OCI-LY7 (cell line): ENCODE data around the gene SHC1. TPM values are rescaled to one million over a fixed set of nuclear protein-coding genes. Genes with fewer than 3 reads are reported as not detected.

Experiments used
- BruUV-seq: library from RNA; stranded (reverse); fragments of 400-500 nt; replicated peaks from 2 replicates; lab custom pipeline; 2021; lab: Mats Ljungman, UMichigan
- CTCF ChIA-PET: fragments of 300-600 bp; sonication (Branson Sonifier 250); formaldehyde crosslinking; loops from one replicate; lab custom pipeline; 2022; ENCODE audit warnings: antibody characterized with exemption; ENCODE audit not compliant: unreplicated experiment; lab: Charles Lee
- POLR2A ChIA-PET: fragments of 300-600 bp; sonication (Branson Sonifier 250); formaldehyde crosslinking; loops from one replicate; lab custom pipeline; 2022; ENCODE audit warnings: antibody characterized with exemption; lab: Charles Lee
- DNase-seq: peaks from one replicate; pipeline ENCODE4 v3.0.0-alpha.2; 2015; ENCODE audit warnings: low spot score
- H2AFZ ChIP-seq: fragments of 200-600 bp; sonication (generic), shearing (Covaris generic); 2 replicates; pipeline ENCODE4 v1.6.1; 2014; ENCODE audit warnings: mild to moderate bottlenecking, antibody characterized with exemption, low read length, moderate library complexity
- H3K27ac ChIP-seq: fragments of 200-600 bp; sonication (generic); 2 replicates; pipeline ENCODE4 v1.5.1; 2014; ENCODE audit warnings: mixed run types, low read depth, mild to moderate bottlenecking, moderate library complexity, low read length, inconsistent platforms; ENCODE audit not compliant: poor library complexity, severe bottlenecking
- H3K36me3 ChIP-seq: fragments of 200-600 bp; sonication (generic); 2 replicates; pipeline ENCODE4 v1.6.1; 2014; ENCODE audit warnings: mild to moderate bottlenecking, antibody characterized with exemption, low read length, moderate library complexity, mixed read lengths; ENCODE audit not compliant: insufficient read depth
- H3K4me1 ChIP-seq: fragments of 200-600 bp; sonication (generic); 2 replicates; pipeline ENCODE4 v1.5.1; 2014; ENCODE audit warnings: mild to moderate bottlenecking, low read length; ENCODE audit not compliant: insufficient read depth, poor library complexity, severe bottlenecking
- H3K4me2 ChIP-seq: fragments of 200-600 bp; sonication (generic); 2 replicates; pipeline ENCODE4 v1.6.1; 2014; ENCODE audit warnings: mild to moderate bottlenecking, low read length
- H3K4me3 ChIP-seq: fragments of 200-600 bp; sonication (generic); 2 replicates; pipeline ENCODE4 v1.5.1; 2014; ENCODE audit warnings: mild to moderate bottlenecking, low read depth, low read length; ENCODE audit not compliant: poor library complexity, severe bottlenecking
- H3K79me2 ChIP-seq: fragments of 200-600 bp; sonication (generic); 2 replicates; pipeline ENCODE4 v1.6.1; 2016; ENCODE audit warnings: low read depth, mild to moderate bottlenecking, low read length, moderate library complexity, mixed read lengths; ENCODE audit not compliant: insufficient read depth
- H3K9me2 ChIP-seq: fragments of 200-600 bp; sonication (generic); 2 replicates; pipeline ENCODE4 v1.6.1; 2016; ENCODE audit warnings: mild to moderate bottlenecking, low read length, mixed read lengths; ENCODE audit not compliant: insufficient read depth
- H3K9me3 ChIP-seq: fragments of 200-600 bp; sonication (generic); 2 replicates; pipeline ENCODE4 v1.6.1; 2014; ENCODE audit warnings: mild to moderate bottlenecking, mixed run types, low read length, mixed read lengths
- H4K20me1 ChIP-seq: fragments of 200-600 bp; sonication (generic); 2 replicates; pipeline ENCODE4 v1.6.1; 2014; ENCODE audit warnings: mild to moderate bottlenecking, antibody characterized with exemption, low read length, moderate library complexity, mixed read lengths; ENCODE audit not compliant: insufficient read depth
- EZH2phosphoT487 ChIP-seq: fragments of 200-600 bp; sonication (generic); IDR thresholded peaks from 2 replicates; pipeline ENCODE4 v1.6.1; 2018; ENCODE audit warnings: low read depth, borderline replicate concordance, mild to moderate bottlenecking, mixed run types, antibody characterized with exemption, low read length, moderate library complexity, mixed read lengths
- intact Hi-C: fragments of 100-400 bp; cut with micrococcal nuclease; formaldehyde crosslinking; loops from one replicate; pipeline ENCODE4 v1.10.0; 2022; ENCODE audit not compliant: unreplicated experiment
- total RNA-seq, 2 experiments: library from RNA; depleted of rRNA in 1 of 2; stranded (reverse); fragments of >200 nt in 1 of 2; shearing (Covaris generic) in 1 of 2; gene quantifications; 2 replicates each; pipeline ENCODE4 v1.2.3, GENCODE V29; 2014 to 2022
- TF ChIP-seq, protein P1 (sequence below): fragments of 200-600 bp; sonication (generic); conservative IDR thresholded peaks from 2 replicates; pipeline ENCODE4 v1.5.1; 2014; ENCODE audit warnings: mild to moderate bottlenecking, antibody characterized with exemption, low read length, moderate library complexity, mixed read lengths

SHC1 gene
- total RNA-seq, 2 experiments from 2014 or later = 37.6 to 77.4 TPM

DNA sequence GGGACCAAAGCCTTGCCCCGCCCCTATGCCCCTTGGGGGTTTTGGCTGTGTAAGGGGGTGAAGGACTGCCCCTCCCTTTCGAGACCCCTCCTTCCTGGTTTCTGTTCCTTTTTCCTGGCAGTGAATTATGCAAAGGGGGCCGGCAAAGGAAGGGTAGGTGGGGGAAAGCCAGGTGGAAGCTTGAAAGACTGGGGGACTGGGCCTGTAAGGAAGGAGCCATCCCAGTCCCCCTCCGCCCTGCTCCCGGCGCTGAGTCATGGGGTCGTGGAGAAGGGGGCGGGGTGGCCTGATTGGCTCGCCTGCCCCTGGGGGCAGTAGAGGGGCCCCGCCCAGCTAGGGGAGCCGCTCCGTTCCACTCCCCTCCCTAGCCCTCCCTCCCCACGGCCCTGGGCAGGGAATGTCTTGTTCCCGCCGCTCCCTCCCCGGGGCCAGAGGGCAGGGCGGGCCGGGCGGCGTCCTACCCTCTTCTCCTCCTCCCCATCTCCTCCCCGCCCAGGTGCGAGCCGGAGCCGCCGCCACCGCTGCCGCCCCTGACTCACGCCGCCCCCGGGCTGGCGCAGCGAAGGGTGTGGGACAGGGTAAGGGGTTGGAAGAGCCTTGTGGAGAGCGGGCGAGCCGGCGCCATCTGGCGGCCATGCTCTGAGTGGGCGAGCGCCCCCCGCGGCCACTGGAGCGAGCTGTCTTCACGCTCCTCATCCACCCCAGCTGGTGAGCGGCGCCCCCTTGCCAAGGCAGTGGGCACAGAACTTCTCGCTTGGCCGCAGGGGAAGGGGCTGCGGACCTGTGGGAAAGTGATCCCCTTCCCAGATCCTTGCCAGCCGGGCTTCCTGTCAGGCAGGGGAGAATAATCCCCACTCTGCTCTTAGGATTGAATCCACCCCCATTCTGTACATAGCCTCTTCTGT is 46.7 kb upstream of the SHC1 start:
- Histone ChIP-seq H3K4me2 (peak overlapping the region; percentile 77), H3K9me3 (no peaks in the 10 kb centered on the region), H2AFZ (peak overlapping the region; percentile 40; the same call in 1 of the 2 replicates), H3K4me1 (peaks cover 66% of the 10 kb centered on the region), H3K9me2 (no peaks in the 10 kb centered on the region), H3K4me3 (peak overlapping the region; percentile 64), H4K20me1 (no peaks in the 10 kb centered on the region), H3K27ac (peak overlapping the region; percentile 79), H3K36me3 (peaks cover 22% of the 10 kb centered on the region; the same call in 1 of the 2 replicates), H3K79me2 (no peaks in the 10 kb centered on the region)
- TF ChIP-seq, protein P1, sequence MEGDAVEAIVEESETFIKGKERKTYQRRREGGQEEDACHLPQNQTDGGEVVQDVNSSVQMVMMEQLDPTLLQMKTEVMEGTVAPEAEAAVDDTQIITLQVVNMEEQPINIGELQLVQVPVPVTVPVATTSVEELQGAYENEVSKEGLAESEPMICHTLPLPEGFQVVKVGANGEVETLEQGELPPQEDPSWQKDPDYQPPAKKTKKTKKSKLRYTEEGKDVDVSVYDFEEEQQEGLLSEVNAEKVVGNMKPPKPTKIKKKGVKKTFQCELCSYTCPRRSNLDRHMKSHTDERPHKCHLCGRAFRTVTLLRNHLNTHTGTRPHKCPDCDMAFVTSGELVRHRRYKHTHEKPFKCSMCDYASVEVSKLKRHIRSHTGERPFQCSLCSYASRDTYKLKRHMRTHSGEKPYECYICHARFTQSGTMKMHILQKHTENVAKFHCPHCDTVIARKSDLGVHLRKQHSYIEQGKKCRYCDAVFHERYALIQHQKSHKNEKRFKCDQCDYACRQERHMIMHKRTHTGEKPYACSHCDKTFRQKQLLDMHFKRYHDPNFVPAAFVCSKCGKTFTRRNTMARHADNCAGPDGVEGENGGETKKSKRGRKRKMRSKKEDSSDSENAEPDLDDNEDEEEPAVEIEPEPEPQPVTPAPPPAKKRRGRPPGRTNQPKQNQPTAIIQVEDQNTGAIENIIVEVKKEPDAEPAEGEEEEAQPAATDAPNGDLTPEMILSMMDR = peak; percentile 100
- no peak for TF ChIP-seq EZH2phosphoT487
- ChIA-PET CTCF (interaction anchor here (0.5 to 1.3 kb wide), 4 partner anchors 9 to 37 kb away, joined by 3 to 5 read pairs (median 4); partner anchors contain the start of gene ADAM15), POLR2A (interaction anchor here (0.5 to 2.5 kb wide), 2 partner anchors 13 to 653 kb away, joined by 3 to 10 read pairs; no protein-coding TSS in a partner anchor)
- intact Hi-C loops = loop anchor here (1.0 to 2.0 kb wide), 5 partner anchors 15 to 68 kb away; partner anchors contain the start of genes FLAD1, PYGO2 and ZBTB7B
- peak; percentile 89 for DNase-seq
- BruUV-seq = no TSS peak

DNA sequence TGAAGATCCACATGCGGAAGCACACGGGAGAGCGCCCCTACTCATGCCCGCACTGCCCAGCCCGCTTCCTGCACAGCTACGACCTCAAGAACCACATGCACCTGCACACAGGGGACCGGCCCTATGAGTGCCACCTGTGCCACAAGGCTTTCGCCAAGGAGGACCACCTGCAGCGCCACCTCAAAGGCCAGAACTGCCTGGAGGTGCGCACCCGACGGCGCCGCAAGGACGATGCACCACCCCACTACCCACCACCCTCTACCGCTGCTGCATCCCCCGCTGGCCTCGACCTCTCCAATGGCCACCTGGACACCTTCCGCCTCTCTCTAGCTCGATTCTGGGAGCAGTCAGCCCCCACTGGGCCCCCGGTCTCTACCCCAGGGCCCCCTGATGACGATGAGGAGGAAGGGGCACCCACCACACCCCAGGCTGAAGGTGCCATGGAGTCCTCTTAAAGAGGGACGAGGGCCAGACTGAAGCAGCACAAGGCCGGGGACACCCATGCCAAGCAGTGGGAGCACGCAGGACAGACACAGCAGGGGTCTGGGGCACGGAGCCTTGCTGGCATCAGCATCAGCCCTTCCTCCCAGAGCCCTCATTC is 45.8 kb upstream of the SHC1 start:
- ChIA-PET POLR2A (interaction anchor here (0.5 to 2.5 kb wide), 5 partner anchors 12 to 1093 kb away, joined by 3 to 10 read pairs (median 3); partner anchors contain the start of gene FLAD1), CTCF (interaction anchor here (0.7 to 1.5 kb wide), 4 partner anchors 17 to 61 kb away, joined by 3 to 4 read pairs (median 3); no protein-coding TSS in a partner anchor)
- Histone ChIP-seq H3K79me2 (no peaks in the 10 kb centered on the region), H2AFZ (peak overlapping the region; percentile 30; the same call in 1 of the 2 replicates), H3K4me3 (peak overlapping the region; percentile 64), H3K27ac (peak overlapping the region; percentile 79), H3K36me3 (peaks cover 22% of the 10 kb centered on the region; the same call in 1 of the 2 replicates), H3K4me1 (peaks cover 71% of the 10 kb centered on the region), H3K4me2 (peak overlapping the region; percentile 77), H4K20me1 (no peaks in the 10 kb centered on the region), H3K9me2 (no peaks in the 10 kb centered on the region), H3K9me3 (no peaks in the 10 kb centered on the region)
- peak; percentile 80 for DNase-seq
- TF ChIP-seq EZH2phosphoT487 = no peak
- TF ChIP-seq, protein P1 = peak; percentile 27; the same call in 1 of the 2 replicates
- intact Hi-C loops = loop anchor here (2.0 kb wide), 3 partner anchors 44 to 68 kb away; partner anchors contain the start of gene PYGO2
- no TSS peak for BruUV-seq
